GM23338 (cell line): ENCODE measurements around the gene AP3D1.

ENCODE experiments used
- CREB1 ChIP-seq: fragments of 250-450 bp; sonication (Bioruptor Pico); IDR thresholded peaks from 2 replicates; pipeline ENCODE4 v1.5.0; 2020; ENCODE audit warnings: low read depth, mild to moderate bottlenecking, moderate library complexity
- EZH2 ChIP-seq: fragments of 200-600 bp; sonication (generic); IDR thresholded peaks from one replicate; pipeline ENCODE4 v1.8.0; 2017; ENCODE audit warnings: antibody characterized with exemption, mild to moderate bottlenecking, low read depth; ENCODE audit not compliant: unreplicated experiment
- EZH2phosphoT487 ChIP-seq: fragments of 200-600 bp; sonication (generic); IDR thresholded peaks from one replicate; pipeline ENCODE4 v1.8.1; 2018; ENCODE audit warnings: antibody characterized with exemption; ENCODE audit not compliant: unreplicated experiment
- JUNB ChIP-seq: IDR thresholded peaks from one replicate; pipeline ENCODE4 v1.6.1; 2016; ENCODE audit warnings: antibody characterized with exemption; ENCODE audit not compliant: unreplicated experiment
- POLR2AphosphoS5 ChIP-seq: IDR thresholded peaks from 2 replicates; pipeline ENCODE4 v1.6.1; 2016; ENCODE audit warnings: antibody characterized with exemption, low read depth
- STAT1 ChIP-seq: IDR thresholded peaks from one replicate; pipeline ENCODE4 v1.6.1; 2016; ENCODE audit warnings: antibody characterized with exemption; ENCODE audit not compliant: unreplicated experiment
- ZNF114 ChIP-seq: fragments of 250-450 bp; sonication (Bioruptor Pico); IDR thresholded peaks from 2 replicates; pipeline ENCODE4 v1.5.0; 2020; ENCODE audit warnings: mild to moderate bottlenecking, moderate library complexity
- ZNF331 ChIP-seq: fragments of 250-450 bp; sonication (Bioruptor Pico); IDR thresholded peaks from 2 replicates; pipeline ENCODE4 v1.5.0; 2020; ENCODE audit warnings: low read depth, mild to moderate bottlenecking, moderate library complexity
- ZNF462 ChIP-seq: fragments of 250-450 bp; sonication (Bioruptor Pico); IDR thresholded peaks from 2 replicates; pipeline ENCODE4 v1.5.0; 2020; ENCODE audit warnings: mild to moderate bottlenecking, moderate library complexity
- TF ChIP-seq, protein P1 (sequence below), 2 experiments: fragments of 200-600 bp in 1 of 2; sonication (generic) in 1 of 2; conservative IDR thresholded peaks; 2 replicates each; pipeline versions ENCODE4 v1.5.1 to v1.6.1; 2016 to 2017; ENCODE audit warnings: antibody characterized with exemption in 2 of 2, low read depth in 2 of 2, mild to moderate bottlenecking in 2 of 2, moderate library complexity in 1 of 2
- TF ChIP-seq, protein P2 (sequence below): IDR thresholded peaks from one replicate; pipeline ENCODE4 v1.6.1; 2018; ENCODE audit warnings: antibody characterized with exemption; ENCODE audit not compliant: unreplicated experiment

DNA sequence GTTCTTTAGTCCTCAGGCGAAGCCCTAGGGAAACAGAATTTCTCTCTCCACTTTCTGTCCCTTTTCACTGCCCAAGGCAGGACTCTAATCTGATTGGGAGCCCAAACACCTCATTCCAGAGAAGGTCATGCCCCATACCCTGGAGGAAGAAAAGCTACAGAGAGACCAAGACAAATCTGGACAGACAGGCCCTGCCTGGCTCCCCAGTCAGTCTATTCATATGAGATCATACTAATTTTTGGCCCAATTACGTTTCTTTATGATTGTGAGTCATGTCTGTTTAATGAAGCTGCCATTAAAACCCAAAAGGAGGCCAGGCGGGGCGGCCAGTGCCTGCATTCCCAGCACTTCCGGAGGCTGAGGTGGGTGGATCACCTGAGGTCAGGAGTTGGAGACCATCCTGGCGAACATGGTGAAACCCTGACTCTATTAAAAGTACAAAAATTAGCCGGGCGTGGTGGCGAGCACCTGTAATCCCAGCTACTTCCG, 3.3 kb upstream of the AP3D1 start:
- TF ChIP-seq, protein P1, sequence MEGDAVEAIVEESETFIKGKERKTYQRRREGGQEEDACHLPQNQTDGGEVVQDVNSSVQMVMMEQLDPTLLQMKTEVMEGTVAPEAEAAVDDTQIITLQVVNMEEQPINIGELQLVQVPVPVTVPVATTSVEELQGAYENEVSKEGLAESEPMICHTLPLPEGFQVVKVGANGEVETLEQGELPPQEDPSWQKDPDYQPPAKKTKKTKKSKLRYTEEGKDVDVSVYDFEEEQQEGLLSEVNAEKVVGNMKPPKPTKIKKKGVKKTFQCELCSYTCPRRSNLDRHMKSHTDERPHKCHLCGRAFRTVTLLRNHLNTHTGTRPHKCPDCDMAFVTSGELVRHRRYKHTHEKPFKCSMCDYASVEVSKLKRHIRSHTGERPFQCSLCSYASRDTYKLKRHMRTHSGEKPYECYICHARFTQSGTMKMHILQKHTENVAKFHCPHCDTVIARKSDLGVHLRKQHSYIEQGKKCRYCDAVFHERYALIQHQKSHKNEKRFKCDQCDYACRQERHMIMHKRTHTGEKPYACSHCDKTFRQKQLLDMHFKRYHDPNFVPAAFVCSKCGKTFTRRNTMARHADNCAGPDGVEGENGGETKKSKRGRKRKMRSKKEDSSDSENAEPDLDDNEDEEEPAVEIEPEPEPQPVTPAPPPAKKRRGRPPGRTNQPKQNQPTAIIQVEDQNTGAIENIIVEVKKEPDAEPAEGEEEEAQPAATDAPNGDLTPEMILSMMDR (conservative IDR thresholded peaks at IDR 0.05; ENCODE audit: low read depth in 2 of 2), result no peak
- TF ChIP-seq EZH2 (no peak), POLR2AphosphoS5 (no peak), EZH2phosphoT487 (no peak), JUNB (no peak), ZNF114 (CRISPR knock-in tag) (no peak), CREB1 (CRISPR knock-in tag) (no peak), ZNF462 (CRISPR knock-in tag) (no peak), STAT1 (no peak), ZNF331 (CRISPR knock-in tag) (no peak)
- TF ChIP-seq, protein P2, sequence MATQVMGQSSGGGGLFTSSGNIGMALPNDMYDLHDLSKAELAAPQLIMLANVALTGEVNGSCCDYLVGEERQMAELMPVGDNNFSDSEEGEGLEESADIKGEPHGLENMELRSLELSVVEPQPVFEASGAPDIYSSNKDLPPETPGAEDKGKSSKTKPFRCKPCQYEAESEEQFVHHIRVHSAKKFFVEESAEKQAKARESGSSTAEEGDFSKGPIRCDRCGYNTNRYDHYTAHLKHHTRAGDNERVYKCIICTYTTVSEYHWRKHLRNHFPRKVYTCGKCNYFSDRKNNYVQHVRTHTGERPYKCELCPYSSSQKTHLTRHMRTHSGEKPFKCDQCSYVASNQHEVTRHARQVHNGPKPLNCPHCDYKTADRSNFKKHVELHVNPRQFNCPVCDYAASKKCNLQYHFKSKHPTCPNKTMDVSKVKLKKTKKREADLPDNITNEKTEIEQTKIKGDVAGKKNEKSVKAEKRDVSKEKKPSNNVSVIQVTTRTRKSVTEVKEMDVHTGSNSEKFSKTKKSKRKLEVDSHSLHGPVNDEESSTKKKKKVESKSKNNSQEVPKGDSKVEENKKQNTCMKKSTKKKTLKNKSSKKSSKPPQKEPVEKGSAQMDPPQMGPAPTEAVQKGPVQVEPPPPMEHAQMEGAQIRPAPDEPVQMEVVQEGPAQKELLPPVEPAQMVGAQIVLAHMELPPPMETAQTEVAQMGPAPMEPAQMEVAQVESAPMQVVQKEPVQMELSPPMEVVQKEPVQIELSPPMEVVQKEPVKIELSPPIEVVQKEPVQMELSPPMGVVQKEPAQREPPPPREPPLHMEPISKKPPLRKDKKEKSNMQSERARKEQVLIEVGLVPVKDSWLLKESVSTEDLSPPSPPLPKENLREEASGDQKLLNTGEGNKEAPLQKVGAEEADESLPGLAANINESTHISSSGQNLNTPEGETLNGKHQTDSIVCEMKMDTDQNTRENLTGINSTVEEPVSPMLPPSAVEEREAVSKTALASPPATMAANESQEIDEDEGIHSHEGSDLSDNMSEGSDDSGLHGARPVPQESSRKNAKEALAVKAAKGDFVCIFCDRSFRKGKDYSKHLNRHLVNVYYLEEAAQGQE, result no peak
